ENCODE results near the gene OXTR.
A peak's percentile ranks its signal among the peaks of the same experiment; 100 is the strongest.

OXTR gene

DNA sequence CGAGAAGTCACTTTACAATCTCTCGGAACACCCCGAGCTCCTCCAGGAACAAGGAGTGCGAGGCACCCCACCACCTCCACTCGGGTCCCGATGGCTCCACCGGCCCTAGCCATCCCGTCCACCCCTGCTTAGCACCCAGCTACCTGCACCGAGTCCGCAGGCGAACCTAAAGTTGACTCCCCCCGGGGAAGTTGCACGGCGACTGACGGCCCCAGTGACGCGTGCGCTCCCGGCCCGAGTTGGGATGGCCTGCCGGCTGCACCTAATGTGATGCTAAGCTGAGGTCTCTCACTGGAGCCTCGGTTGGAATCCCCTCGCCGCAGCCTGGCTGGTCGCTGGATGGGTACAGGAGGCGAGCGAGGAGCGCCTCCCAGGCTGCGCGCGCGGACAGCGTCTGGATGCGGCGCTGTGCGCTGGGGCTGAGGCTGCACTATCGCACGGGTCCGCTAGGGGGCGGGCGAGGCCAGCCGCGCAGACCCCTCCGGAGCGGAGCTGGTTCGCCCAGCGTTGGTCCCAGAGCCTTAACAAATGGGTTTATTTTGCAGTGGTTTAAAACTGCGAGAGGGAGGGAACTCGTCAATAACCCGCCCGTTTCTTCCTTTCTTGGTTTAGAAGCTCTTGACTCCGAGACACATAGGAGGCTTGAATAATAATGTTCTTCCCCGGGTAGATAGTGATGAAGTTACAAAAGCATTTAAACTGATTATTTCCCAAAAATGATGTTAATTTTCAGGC, at the start of gene OXTR:
Gene OXTR (minus strand): TSS at position 526 of the 735 bp plus-strand sequence. CDS start 1,426 bp downstream, outside the sequence.
- peak; percentile 14 for DNase-seq

DNA sequence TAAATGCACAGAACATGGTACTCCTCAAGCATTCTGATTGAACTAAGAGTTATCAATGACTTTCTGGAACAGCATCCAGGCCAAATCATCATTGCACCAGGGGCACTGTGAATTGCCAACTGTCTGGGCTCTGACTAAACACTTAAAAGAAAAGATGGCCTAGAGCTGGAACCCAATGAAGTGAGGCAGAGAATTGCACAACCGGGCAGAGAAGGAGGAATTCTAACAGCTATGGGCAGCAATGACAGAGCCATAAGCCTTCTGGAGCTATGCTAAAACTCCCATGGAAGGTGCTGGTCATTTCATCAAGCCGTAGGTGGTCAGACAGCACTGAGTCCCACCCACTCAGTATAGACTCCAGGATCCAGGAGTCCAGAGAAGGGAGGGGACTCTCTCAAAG, 48.1 kb upstream of the OXTR start:
- DNase-seq, result no peak

DNA sequence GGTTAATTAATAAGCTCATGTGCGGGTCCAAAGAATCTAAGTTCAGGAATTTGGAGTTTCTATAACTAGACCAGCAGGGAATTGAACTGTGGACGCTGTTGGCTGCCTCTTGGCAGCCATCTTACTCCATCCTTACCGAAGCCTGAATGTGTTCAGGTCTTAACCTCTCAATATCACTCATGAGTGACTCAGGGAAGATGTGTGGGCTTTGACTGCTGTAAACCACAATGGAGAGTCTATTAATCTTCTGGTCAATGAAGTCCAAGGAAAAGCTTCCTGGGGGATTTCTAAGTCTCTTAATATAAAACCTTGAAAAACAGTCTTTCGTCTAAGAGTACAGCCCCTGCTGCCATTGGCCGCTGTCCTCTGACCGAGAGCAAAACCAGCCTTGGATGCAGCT, 46.7 kb upstream of the OXTR start:
- no peak for DNase-seq

DNA sequence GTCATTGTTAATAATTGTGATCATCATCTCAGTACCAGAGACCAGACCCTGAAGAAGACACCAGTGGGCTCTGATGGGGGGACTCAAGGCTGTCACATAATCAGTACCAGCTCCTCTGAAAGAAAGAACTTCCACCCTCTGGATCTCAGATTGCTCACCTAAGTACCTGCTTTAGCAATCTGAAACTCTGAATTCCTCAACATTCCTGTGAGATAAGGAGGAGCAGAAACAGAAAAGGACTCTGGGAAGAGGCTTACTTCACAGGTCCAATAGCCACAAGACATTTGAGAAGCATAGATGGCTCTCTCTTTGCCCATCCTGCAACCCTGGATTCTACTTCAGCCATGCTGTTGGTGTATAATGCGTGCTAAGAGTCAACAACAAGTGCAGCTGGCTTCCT, 44.0 kb upstream of the OXTR start:
- no peak for DNase-seq

DNA sequence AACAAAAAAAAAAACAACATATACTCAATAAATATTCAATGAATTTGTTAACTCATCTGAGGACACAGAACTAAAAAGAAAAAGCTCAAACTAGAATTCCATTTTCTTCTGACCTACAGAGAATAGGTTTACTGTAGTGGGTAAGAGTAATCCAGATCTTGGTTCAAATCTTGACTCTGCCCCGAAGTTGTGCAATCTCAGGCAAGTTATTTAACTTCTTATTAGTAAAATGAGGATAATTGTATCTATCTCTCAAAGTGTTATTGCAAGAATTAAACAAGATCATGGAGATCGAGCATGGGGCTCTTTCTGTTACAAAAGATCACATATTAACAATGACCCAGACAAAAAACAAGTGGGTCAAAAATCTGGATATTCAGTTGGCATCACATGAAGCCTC, 41.1 kb upstream of the OXTR start:
- no peak for DNase-seq

DNA sequence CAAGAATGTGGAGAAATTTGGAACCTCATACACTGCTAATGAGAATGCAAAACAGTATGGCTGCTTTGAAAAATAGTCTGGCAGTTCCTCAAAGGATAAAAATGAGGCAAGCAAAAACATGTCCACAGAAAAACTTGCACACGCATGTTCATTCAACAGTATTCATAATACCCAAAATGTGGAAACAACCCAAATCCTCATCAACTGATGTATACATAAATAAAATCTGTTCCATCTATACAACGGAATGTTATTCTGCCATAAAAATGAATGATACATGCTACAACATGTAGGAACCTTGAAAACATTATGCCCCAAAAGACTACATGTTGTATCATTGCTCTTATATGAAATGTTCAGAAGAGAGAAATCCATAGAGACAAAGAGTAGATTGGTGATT, 36.4 kb upstream of the OXTR start:
- no peak for DNase-seq

DNA sequence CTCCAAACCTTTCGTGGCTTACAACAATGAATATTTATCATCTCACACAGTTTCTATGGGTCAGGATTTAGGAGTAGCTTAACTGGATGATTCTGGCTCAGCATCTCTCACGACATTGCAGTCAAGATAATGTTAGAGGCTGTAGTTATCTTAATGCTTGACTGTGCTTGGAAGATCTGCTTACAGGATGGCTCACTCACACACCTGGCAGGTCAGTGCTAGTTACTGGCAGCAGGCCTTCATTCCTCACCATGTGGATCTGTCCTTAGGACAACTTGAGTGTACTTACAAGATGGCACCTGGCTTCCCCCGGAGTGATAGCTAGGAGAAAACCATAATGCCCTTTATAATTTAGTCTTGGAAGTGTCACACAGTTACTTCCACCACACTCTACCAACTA, 32.8 kb upstream of the OXTR start:
- DNase-seq, result no peak

DNA sequence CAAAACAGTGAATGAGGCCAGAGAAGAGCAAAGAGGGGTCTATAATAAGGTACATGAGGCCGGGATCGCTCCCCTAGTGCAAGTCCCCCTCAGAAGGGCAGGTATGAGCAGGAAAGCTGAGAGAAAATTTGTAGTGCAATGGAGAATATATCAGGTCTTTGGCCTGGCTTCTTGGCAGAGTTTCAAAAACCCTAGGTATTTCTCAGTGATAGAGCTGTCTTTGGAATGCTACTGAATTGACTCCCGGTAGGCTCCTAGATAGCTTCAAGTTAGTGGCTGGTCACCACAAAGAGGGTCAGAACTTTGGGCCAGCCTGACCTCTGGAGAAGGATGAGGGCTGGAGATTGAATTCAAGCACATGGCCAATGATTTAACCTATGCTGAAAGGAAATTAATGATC, 30.6 kb upstream of the OXTR start:
- no peak for DNase-seq

DNA sequence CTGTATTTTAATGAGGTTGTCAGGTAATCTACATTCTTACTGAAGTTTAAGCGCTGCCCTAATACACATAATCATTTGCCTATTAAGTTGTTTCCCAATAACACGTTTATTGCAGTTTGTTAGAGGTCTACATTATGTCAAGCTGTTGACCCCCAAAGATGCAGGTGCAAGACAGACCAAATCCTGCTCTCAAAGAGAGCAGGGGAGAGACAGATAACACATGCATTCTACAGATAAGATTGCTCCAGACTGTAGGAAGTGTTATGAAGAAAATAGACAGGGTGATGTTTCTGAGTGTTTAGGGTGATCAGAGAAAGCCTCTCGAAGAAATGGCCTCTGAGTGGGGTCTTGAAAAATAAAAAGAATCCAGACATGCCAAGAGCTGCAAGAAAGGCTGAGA, 24.8 kb upstream of the OXTR start:
- no peak for DNase-seq

DNA sequence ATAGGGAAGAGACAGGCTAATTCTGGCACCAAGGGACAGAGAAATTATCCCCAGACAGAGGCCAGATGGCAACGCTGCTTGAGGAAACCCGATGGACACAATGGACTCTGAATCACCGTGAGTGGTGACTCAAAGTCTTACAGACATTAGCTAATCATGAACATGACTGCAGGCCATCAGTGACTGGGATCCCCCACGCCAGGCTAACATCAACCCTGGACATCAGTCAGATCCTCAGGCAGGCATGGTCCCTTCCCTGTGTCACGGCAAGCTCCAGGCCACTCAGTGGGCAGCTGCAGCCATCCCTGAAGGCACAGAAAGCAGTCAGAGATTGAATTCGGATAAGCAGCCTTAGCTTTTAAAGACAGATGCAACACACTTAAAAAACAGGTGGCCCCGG, 23.8 kb upstream of the OXTR start:
- no peak for DNase-seq

DNA sequence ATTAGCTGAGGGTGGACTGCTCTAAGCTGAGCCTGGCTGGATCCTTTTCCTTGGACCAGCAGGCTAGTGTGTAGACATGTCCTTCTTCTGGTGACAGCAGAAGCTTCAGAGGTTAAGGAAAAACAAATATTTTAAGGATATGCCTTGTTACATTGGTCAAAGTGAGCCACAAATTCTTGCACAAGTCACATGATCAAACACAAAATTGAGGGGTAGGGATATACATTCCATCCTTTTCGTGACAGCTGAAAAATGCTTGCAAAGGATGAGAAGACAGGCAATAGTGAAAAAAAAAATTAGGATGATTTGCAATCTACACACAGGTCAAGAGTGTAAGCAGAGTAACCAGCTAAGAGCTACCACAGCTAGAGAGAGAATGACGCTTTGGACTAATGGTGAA, 21.1 kb upstream of the OXTR start:
- DNase-seq, result no peak

DNA sequence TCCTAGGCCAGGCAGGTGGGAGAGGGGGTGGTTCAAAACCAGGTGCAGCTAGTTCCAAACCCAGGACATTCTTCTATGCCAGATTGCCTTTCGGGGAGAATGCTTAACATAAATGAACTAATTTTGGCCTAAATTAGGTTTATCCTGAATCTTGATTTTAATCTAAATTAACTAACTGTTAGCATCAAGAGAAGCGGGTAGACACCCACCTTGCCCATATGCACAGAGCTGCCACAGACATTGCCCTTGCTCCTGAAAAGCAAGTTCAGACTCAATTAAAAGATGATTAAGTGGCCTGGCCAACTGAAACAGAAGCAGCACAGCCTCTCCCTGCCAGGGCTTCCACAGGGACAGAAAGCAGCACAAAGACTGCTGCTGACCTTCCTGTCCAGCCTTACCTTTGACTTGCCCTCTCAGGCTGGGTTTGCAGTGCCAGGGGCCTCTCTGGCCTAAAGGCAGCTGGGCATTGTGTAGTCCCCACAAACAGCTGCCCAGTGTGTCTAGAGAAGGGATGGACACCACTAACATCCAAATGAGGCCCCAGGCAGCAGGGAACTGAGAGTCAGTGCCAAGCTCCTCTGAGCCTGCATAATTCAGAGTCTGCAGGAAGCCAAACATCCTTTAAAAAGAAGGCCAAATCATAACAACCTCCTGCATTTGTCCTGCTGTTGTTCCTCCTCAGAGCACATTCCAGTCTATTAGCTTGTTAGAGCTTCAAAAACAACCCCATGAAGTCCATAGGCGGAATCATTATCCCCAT, 15.4 kb upstream of the OXTR start:
- DNase-seq, result no peak

DNA sequence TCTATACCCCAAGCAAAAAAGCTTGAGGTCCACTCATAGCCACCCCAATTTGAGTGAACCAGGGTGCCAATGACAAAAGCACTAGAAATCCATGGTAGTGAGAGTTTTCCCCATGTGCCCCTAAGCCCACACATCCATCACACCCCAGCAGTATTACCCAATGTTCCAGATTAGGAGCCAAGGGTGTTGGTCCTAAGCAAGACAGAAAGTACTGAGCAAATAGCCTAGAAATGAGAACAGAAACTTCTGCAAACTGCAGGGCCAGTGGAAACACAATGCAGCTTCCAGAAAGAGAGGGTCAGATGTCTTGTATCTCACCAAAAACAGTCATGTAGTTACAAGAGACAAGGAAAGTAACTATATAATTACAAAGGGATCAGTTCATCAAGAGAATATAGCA, 10.9 kb upstream of the OXTR start:
- no peak for DNase-seq

DNA sequence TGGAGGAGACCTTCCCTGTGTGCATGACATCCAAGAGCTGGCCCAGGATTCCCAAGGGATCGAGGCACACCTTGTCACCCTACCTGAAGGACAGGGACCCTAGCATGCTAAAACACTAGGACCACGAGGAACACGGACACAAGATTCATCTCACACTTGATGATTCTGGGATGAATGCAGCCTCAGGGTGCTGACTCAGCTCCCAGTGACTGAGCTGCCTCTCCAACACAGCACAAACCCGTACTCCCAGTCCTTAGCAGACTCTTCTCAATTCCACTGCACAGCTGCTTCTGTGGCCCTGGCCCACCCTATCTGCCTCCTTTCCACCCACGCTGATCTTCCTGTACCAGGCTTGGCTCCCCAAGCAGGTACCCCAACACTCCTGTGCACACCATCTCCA, 9.1 kb upstream of the OXTR start:
- DNase-seq, result no peak

DNA sequence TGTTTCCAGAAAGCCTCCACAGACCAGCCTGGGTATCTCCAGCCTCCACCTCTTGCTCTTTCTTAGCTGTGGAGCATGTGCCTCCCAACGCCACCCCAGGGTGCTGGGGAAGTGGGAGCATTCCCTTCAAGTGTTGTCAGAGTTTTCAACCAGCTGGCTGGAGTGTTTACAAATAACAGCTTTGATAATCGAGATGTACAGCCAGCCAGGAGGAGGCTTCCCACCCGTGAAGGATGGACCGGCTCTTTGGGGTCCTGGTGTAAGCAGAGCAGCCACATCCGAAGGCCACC, 8.5 kb upstream of the OXTR start:
- DNase-seq, result no peak

DNA sequence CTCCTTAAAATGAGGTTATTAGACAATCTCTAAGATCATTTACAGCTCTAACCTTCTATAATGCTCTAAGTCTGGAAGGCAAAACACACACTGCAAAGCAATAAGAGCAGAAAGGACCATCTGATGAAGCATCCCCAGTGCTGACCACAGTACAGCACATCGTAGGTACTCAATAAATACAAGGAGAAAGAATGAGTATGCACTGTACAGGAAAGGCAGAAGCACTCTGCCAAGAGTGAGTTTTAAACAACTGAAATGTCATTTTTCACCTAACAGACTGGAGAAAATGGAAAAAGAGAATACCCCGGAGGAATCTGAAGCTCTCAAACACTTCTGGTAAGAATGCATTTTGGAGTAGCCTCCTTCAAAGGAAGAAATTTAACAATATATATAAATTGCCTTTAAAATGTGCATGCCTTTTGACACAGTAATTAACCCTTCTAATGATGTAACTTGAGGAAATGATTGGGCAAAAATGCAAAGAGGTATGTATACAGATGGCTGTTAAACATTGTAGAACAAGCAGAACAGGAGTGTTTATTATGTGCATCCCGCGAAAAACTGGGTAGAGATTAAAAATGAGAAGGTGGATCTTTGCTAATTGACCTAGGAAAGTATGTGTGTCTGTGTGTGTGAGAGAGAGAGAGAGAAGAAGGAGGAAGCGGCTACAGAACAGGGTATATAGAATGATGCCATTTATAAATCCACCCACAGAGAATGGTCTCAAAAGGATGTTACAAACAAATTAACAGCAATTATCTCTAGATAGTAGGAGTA, 8.0 kb upstream of the OXTR start:
- no peak for DNase-seq

DNA sequence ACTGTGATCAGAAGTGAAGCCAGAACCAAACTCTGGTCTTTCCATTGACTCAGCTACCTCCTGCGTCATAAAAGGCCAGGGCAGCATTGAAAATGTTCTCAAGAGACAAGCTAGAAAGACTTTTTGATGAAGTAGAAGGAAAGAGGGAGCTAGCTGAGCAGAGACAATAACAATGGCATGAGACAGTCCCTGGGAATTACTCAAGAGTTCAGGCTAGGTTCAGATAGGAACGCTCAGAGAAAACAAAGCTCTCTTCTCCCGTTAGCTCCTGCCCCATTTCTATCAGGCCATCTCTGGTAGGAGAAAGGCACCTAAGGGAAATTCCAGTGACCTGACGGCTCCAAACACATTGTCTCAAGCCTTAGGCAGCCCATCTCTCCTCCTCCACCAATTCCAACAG, 7.0 kb upstream of the OXTR start:
- no peak for DNase-seq

DNA sequence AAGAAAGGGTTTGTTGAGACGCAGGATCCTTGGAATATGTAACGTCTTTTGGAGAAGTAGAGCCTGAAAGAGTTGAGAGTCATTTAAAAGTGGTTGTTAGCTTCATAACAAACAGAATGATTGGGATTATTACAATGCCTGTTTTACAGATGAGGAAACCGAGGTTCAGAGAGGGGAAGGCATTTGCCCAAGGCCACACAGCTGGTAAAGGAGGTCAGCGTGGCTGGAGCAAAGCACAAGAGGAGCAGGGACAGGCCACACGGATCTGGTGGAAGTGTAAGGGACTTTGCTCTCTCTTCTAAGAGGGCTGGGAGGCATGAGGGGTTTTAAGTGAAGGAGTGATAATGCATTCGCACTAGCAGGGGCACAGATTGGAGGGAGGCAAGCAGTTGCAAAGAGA, 6.2 kb upstream of the OXTR start:
- DNase-seq, result no peak

DNA sequence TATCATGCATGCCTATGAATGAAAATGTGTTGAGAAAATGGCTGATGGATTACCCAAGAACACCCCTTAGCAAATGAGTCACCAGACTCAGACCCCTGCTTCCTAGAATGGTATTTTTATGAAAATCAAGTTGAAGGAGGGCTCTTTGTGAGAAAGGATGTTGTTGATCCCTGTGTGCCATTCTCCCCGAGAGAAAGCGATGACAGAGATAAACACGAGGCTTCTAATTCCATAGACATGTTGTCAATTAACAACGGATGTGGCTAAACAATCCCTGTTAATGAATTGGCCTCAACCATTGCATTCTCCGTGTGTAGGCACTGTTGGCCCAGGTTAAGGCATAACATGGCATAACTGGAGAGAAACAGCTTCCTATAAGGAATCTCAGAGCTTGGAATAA, 5.8 kb upstream of the OXTR start:
- DNase-seq, result no peak

DNA sequence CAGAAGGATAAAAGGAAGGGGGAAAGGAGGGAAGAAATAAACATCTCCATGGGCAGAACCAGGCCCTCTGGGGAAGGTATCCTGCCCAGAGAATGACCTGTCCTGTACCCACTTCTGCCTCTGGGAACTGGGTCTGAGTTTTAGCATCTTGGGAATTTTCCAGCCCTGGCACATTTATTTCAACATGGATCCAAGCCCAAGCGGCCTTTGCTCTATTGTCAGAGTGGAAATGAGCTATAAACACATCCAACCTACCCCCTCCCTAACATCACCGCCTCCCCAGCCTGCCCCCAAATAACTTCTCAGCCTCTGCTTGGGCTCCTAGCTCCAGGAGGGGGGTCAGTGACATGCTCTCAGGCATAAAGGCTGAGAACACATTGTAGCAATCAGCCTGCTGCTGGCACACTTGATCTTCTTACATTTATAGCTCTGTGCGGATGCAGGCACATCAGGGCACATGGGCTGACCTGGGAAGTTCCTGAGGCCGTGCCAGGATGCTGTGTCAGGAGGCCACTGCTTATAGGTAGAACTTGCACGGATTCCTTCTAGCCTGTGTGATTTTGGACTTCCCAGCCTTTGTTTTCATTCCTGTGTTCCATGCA, 4.6 kb upstream of the OXTR start:
- no peak for DNase-seq

DNA sequence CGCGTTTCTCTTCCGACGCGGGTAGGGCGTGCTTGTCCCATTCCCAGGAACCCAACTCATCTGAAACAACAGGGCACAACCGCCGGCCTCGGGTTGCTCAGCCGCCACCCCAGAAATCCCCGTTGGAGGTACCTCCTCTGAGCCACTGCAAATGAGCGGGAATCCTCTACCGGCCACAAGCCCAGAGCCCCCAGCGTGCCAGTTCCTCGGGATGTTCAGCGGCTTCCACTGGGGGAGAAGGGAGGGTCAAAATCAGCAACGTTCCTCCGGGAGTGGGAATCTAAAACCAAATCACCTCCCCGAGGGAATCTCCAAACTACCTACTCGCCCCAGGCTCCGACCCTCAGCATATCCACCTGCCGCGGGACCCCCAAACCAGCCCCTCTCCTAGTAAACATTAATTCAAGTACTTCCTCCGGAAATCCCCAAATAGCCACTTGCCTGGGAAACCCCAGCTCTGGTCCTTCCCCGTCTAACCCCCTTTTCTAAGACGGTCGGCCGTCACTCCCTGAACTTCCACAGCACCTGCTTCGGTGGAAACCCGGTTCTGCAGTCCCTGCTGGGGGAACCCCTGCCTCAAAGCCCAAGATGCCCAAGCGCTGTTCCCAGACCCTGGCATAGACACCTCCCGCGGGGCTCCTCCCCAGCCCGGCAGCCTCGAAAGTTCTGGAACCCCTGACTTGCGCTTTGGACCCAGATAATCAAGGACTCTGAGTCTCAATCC, 887 bp downstream of the OXTR start:
- no peak for DNase-seq

DNA sequence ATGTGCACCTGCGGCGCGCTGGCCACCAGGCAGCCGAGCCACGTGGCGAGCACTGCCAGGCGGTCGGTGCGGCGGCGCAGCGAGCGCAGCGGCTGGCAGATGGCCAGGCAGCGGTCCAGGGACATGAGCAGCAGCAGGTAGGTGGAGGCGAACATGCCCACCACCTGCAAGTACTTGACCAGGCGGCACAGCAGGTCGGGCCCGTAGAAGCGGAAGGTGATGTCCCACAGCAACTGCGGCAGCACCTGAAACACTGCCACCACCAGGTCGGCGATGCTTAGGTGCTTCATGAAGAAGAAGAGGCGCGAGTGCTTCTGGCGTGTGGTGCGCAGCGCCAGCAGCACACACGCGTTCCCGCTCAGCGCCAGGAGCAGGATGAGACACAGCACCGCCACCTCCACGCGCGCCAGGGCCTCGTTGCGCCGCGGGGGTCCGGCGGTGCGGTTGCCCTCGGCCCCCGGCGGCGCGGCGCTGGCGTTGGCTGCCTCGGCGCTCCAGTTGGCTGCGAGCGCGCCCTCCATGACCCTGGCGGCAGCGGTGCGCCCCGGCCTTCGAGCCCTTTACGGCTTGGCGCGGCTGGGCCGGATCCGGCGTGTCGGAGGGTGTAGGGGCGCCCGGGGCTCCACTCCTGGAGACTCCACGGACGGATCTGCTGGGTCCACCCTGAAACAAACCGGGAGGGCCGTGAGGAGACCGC, 1.6 kb downstream of the OXTR start:
- peak; percentile 32 for DNase-seq

Data from NCI-H510A treated with DMSO at 0.1 percent for 48 hours (cell line).